Type B pancreatic cell (in vitro differentiated cells): ENCODE measurements around the gene KDM6A. TPM values are rescaled to one million over a fixed set of nuclear protein-coding genes. Genes with fewer than 3 reads are reported as not detected.
"Not testable (repeated sequence)": the region's sequence is repeated elsewhere in the genome, so short reads cannot be mapped to it uniquely, and the experiment has no call there.

Source experiments
- DNase-seq: peaks from one replicate; pipeline ENCODE4 v3.0.0; 2021; ENCODE audit warnings: mixed read lengths; ENCODE audit not compliant: unreplicated experiment; ENCODE audit errors: extremely low spot score
- H3K27ac Mint-ChIP-seq: 2 replicates; pipeline ENCODE4 v1.8.0; 2021; ENCODE audit warnings: mild to moderate bottlenecking, mixed read lengths
- H3K27me3 Mint-ChIP-seq: 2 replicates; pipeline ENCODE4 v1.8.0; 2021; ENCODE audit warnings: mixed read lengths
- H3K36me3 Mint-ChIP-seq: 2 replicates; pipeline ENCODE4 v1.8.0; 2021; ENCODE audit warnings: mixed read lengths
- H3K4me1 Mint-ChIP-seq: one replicate; pipeline ENCODE4 v1.8.0; 2021; ENCODE audit warnings: mixed read lengths; ENCODE audit not compliant: unreplicated experiment
- H3K4me3 Mint-ChIP-seq: 2 replicates; pipeline ENCODE4 v1.8.0; 2021; ENCODE audit warnings: mild to moderate bottlenecking, mixed read lengths
- H3K9me3 Mint-ChIP-seq: 2 replicates; pipeline ENCODE4 v1.8.0; 2021; ENCODE audit warnings: mixed read lengths
- total RNA-seq: library from RNA; stranded (reverse); gene quantifications from 2 replicates; pipeline ENCODE4 v1.2.1, GENCODE V29; 2021; ENCODE audit warnings: low replicate concordance
- TF ChIP-seq, protein P1 (sequence below): fragments of 200-600 bp; sonication (generic); conservative IDR thresholded peaks from 2 replicates; pipeline ENCODE4 v1.5.0; 2021; ENCODE audit warnings: antibody characterized with exemption, mild to moderate bottlenecking

Gene KDM6A
- total RNA-seq, 1 donor from 2014 or later, result 38.1 TPM

DNA sequence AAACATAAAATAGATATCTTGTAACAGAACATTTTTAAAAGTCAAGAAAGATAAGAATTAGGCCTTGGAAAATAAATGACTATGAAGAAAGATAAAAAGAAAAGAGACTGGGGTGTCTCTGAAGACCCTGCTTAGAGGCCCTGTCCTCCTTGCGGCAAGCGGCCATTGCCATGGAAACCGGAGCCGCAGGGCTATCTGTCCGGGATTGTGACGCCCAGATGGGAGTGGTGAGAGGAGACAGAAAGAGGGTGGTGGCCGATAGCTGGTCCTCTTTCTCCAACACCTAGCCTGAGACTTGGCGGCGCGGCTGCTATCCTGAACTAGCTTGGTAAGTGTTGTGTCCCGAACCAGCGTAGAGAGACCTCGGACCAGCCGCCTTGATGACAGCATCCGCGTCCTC lies 29.2 kb upstream of the KDM6A start, which contains the start of gene DUSP21:
Gene DUSP21, plus strand, starts transcription at position 269 of the 400 bp plus-strand sequence. Its CDS starts 112 bp downstream, at position 381.
- Mint-ChIP-seq H3K9me3 (peaks cover 5% of the 10 kb centered on the region), H3K27me3 (no peaks in the 10 kb centered on the region), H3K4me1 (no peaks in the 10 kb centered on the region), H3K36me3 (no peaks in the 10 kb centered on the region), H3K27ac (no peak within 1 kb of the TSS), H3K4me3 (no peak within 1 kb of the TSS)
- TF ChIP-seq, protein P1, sequence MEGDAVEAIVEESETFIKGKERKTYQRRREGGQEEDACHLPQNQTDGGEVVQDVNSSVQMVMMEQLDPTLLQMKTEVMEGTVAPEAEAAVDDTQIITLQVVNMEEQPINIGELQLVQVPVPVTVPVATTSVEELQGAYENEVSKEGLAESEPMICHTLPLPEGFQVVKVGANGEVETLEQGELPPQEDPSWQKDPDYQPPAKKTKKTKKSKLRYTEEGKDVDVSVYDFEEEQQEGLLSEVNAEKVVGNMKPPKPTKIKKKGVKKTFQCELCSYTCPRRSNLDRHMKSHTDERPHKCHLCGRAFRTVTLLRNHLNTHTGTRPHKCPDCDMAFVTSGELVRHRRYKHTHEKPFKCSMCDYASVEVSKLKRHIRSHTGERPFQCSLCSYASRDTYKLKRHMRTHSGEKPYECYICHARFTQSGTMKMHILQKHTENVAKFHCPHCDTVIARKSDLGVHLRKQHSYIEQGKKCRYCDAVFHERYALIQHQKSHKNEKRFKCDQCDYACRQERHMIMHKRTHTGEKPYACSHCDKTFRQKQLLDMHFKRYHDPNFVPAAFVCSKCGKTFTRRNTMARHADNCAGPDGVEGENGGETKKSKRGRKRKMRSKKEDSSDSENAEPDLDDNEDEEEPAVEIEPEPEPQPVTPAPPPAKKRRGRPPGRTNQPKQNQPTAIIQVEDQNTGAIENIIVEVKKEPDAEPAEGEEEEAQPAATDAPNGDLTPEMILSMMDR, result no peak
- no peak for DNase-seq

DNA sequence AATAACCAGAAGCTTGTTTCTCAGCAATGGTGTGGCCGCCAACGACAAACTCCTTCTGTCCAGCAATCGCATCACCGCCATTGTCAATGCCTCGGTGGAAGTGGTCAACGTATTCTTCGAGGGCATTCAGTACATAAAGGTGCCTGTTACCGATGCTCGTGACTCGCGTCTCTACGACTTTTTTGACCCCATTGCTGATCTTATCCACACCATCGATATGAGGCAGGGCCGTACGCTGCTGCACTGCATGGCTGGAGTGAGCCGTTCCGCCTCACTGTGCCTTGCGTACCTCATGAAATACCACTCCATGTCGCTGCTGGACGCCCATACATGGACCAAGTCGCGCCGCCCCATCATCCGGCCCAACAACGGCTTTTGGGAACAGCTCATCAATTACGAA lies 28.8 kb upstream of the KDM6A start:
- peaks cover 5% of the 10 kb centered on the region for H3K9me3 Mint-ChIP-seq

DNA sequence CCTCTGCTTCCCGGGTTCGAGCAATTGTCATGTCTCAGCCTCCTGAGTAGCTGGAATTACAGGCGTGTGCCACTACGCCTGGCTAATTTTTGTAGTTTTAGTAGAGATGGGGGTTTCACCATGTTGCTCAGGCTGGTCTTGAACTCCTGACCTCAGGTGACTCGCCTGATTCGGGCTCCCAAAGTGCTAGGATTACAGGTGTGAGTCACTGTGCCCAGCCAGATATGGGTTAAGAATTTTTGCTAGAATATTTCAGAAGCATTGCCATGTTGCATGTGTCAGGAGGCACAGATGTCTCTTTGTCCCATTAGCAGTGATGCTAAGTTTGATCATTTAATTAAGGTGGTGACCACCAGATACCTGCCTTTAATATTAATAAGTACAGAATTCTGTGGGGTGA lies 22.1 kb upstream of the KDM6A start:
- not testable (repeated sequence) for H3K36me3 Mint-ChIP-seq, DNase-seq, H3K4me3 Mint-ChIP-seq, H3K27ac Mint-ChIP-seq, H3K27me3 Mint-ChIP-seq, H3K9me3 Mint-ChIP-seq, H3K4me1 Mint-ChIP-seq

More for the DNA sequence above, 28.8 kb upstream of the KDM6A start:
- TF ChIP-seq, protein P1, result no peak
- Mint-ChIP-seq H3K36me3 (no peaks in the 10 kb centered on the region), H3K27ac (no peak overlapping the region), H3K4me3 (no peak overlapping the region), H3K27me3 (no peaks in the 10 kb centered on the region), H3K4me1 (no peaks in the 10 kb centered on the region)
- DNase-seq, result no peak

DNA sequence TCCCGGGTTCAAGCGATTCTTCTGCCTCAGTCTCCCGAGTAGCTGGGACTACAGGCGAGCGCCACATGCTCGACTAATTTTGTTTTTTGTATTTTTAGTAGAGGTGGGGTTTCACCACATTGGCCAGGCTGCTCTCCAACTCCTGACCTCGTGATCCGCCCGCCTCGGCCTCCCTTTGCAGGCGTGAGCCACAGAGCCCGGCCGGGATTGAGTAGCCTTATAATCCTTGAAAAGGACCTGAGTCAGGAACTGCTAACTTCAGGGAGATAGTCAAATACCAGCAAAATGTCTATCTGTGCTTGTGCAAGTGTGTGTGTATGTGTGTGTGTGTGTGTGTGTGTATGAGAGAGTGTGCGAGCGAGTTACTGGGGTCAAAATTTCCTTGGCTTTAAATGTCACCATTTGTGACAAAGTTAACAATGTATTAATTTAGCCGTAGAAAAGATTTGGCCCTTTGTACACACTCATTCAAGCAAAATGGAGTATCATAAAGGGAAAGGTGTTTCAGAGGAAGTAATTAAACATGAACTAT lies 1.8 kb upstream of the KDM6A start:
- Mint-ChIP-seq H3K27me3 (no peaks in the 10 kb centered on the region), H3K4me3 (peak overlapping the region; percentile 72), H3K36me3 (no peaks in the 10 kb centered on the region), H3K9me3 (no peaks in the 10 kb centered on the region), H3K4me1 (no peaks in the 10 kb centered on the region), H3K27ac (peak overlapping the region; percentile 63)
- no peak for DNase-seq
- TF ChIP-seq, protein P1, result no peak

DNA sequence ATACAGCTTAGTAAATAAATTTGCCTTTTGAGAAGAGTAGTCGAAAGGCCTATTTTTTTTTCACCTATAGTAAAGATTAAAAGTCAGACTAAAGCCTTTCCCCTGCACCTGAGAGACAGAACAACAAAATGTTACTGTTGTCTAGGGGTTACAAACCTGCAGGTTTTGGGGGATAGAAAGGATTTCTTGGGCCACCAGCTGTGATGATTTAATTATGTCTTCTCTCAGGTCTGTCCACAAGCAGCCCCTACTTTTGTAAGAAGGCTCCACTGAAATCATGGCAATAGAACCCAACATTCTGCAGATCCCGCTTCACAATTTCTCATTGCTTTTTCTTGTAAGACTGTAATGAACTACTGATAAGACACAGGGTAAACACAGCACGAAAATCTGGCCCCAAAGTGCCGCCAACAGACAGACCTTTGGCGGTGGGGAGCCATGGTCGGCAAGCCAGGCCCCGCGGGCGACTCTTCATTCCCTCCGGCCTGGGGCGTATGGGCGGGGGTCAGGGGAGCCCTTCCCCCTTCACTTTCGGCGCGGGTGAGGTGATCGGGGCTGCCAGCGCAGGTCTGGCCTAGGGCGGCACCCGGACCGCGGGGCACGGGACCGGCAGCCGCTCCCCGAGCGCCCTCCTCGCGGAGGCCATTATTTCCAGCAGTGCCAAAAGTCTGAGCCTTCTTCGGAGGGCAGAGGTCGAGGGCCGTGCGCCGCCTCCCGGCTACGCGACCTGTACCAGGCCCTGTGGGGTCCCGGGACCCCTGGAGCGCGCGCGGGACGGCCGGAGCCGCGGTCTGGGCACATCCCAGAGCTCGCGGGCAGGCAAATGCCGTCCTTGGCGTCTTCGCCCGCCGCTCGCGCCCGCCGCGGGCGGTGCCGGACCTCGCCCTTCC lies 812 bp upstream of the KDM6A start:
- H3K27ac Mint-ChIP-seq, result peak overlapping the region; percentile 94
- no peaks in the 10 kb centered on the region for H3K27me3 Mint-ChIP-seq
- peak; percentile 75 for DNase-seq
- H3K36me3 Mint-ChIP-seq, result no peaks in the 10 kb centered on the region
- peak overlapping the region; percentile 97 for H3K4me3 Mint-ChIP-seq
- TF ChIP-seq, protein P1, result no peak
- no peaks in the 10 kb centered on the region for H3K9me3 Mint-ChIP-seq
- H3K4me1 Mint-ChIP-seq, result no peaks in the 10 kb centered on the region
